Mesenteric fat pad (tissue), 1 donor: ENCODE results near the gene CCDC102A. TPM values are rescaled to one million over a fixed set of nuclear protein-coding genes. Genes with fewer than 3 reads are reported as not detected.
"Not testable (repeated sequence)": the region's sequence is repeated elsewhere in the genome, so short reads cannot be mapped to it uniquely, and the experiment has no call there.

Experiments
- DNase-seq: peaks from one replicate; pipeline ENCODE4 v3.0.0-alpha.2; 2020; ENCODE audit warnings: low spot score
- total RNA-seq: library from RNA; stranded (reverse); fragmentation: NEBNext Ultra II Directional; extraction: Animal tissue kit (Norgen Biotek cat#: 25700); gene quantifications from one replicate; pipeline ENCODE4 v1.2.1, GENCODE V29; 2021
- donor health status: DM: yes; HTN: yes; CAD: no.

Gene CCDC102A
- total RNA-seq, 1 donor from 2014 or later = 5.0 TPM

- DNase-seq = no peak
Measured at GRCh38 chr16:57504491-57504890, 31.9 kb downstream of the CCDC102A start.

GRCh38 chr16:57504001-57504400, 32.4 kb downstream of the CCDC102A start:
- no peak for DNase-seq

GRCh38 chr16:57503366-57503765, 33.0 kb downstream of the CCDC102A start:
- no peak for DNase-seq

- no peak for DNase-seq
Measured at GRCh38 chr16:57502048-57502775, 34.2 kb downstream of the CCDC102A start.

GRCh38 chr16:57501492-57501891, 34.9 kb downstream of the CCDC102A start:
- DNase-seq = no peak

- no peak for DNase-seq
Measured at GRCh38 chr16:57500578-57501111, 35.7 kb downstream of the CCDC102A start.

GRCh38 chr16:57499941-57500340, 36.4 kb downstream of the CCDC102A start:
- not testable (repeated sequence) for DNase-seq

- DNase-seq = no peak
Measured at GRCh38 chr16:57498031-57498430, 38.3 kb downstream of the CCDC102A start.

GRCh38 chr16:57497121-57497520, 39.2 kb downstream of the CCDC102A start:
- DNase-seq = no peak

- DNase-seq = no peak
Measured at GRCh38 chr16:57493767-57494166, 42.6 kb downstream of the CCDC102A start.

- peak; percentile 76 for DNase-seq
Measured at GRCh38 chr16:57489229-57489628, 47.1 kb downstream of the CCDC102A start.

- DNase-seq = peak; percentile 80
Measured at GRCh38 chr16:57486858-57487834, 49.2 kb downstream of the CCDC102A start.

GRCh38 chr16:57485916-57486857, 50.2 kb downstream of the CCDC102A start, which contains the start of gene DOK4:
DOK4 (minus strand) TSS chr16:57486493; CDS start chr16:57479507, 6,986 bp downstream.
- peak; percentile 96 for DNase-seq

GRCh38 chr16:57485091-57485915, 51.1 kb downstream of the CCDC102A start:
- DNase-seq = peak; percentile 88

GRCh38 chr16:57484515-57485005, 51.8 kb downstream of the CCDC102A start:
- DNase-seq = peak; percentile 51

GRCh38 chr16:57483725-57484514, 52.5 kb downstream of the CCDC102A start:
- peak; percentile 89 for DNase-seq

GRCh38 chr16:57482845-57483545, 53.4 kb downstream of the CCDC102A start:
- peak; percentile 88 for DNase-seq

GRCh38 chr16:57481421-57481820, 55.0 kb downstream of the CCDC102A start:
- DNase-seq = peak; percentile 43
